ENCODE data around the gene FYB2.

FYB2 gene

DNA sequence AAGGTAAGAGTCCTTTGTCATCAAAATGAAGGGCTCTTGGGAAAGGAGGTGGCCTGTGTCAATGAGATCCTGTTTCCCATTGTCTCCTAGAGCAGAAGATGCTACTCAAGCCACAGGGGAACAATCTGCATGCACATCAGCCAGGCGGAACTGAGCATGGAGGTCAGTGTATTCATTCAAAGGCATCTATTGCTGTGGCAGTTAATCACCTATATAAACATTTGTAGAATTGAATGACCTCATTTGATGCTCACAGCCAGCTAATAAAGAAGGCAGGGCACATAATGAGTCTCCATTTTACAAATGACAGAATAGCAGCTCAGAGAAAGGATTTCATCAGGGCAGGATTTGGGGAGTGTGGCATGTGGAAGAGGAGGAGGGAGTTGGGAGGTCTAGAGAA is 5.7 kb upstream of the FYB2 start:
- TF ChIP-seq, protein P1, sequence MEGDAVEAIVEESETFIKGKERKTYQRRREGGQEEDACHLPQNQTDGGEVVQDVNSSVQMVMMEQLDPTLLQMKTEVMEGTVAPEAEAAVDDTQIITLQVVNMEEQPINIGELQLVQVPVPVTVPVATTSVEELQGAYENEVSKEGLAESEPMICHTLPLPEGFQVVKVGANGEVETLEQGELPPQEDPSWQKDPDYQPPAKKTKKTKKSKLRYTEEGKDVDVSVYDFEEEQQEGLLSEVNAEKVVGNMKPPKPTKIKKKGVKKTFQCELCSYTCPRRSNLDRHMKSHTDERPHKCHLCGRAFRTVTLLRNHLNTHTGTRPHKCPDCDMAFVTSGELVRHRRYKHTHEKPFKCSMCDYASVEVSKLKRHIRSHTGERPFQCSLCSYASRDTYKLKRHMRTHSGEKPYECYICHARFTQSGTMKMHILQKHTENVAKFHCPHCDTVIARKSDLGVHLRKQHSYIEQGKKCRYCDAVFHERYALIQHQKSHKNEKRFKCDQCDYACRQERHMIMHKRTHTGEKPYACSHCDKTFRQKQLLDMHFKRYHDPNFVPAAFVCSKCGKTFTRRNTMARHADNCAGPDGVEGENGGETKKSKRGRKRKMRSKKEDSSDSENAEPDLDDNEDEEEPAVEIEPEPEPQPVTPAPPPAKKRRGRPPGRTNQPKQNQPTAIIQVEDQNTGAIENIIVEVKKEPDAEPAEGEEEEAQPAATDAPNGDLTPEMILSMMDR (IDR thresholded peaks at IDR 0.05; ENCODE audit: low read depth, low read length), result no peak
- no peak overlapping the region for H3K4me3 ChIP-seq (ENCODE audit: low read depth, low read length)

DNA sequence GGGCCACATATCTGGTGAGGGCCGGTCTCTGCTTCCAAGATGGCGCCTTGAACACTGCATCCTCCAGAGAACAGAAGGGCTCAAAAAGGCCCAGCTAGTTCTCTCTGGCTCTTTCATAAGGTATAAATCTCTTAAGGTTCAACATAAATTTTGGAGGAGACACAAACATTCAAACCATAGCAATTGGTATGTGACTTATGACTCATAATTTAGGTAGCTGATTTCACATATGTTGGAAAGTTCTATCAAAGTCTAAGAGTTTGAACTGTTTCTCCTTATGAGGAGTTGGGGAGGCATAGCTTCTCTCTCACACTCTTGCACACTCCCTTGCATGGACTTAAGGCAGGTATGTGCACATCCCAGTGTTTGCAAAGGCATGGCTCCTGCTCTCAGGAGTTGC is 5.1 kb upstream of the FYB2 start:
- H3K4me3 ChIP-seq (ENCODE audit: low read depth, low read length), result no peak overlapping the region

DNA sequence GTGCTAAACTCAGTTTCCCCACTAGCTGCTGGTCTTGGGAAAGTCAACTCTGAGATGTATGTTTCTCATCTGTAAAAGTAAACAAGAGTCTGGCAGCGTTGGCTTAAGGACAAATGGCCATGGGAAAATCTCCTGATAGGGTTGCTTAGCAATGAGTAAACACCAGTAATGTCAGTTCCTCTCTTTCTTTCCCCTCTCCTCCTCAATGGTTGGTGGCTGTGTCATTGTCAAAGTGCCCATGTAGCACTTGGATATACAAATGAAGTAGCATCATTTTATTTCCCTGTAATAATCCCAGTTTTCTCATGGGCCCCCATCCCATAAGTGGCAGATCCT is 2.2 kb upstream of the FYB2 start:
- TF ChIP-seq, protein P1 (IDR thresholded peaks at IDR 0.05; ENCODE audit: low read depth, low read length), result no peak
- no peak overlapping the region for H3K4me3 ChIP-seq (ENCODE audit: low read depth, low read length)

More for the DNA sequence above, 5.1 kb upstream of the FYB2 start:
- TF ChIP-seq, protein P1 (IDR thresholded peaks at IDR 0.05; ENCODE audit: low read depth, low read length), result no peak

DNA sequence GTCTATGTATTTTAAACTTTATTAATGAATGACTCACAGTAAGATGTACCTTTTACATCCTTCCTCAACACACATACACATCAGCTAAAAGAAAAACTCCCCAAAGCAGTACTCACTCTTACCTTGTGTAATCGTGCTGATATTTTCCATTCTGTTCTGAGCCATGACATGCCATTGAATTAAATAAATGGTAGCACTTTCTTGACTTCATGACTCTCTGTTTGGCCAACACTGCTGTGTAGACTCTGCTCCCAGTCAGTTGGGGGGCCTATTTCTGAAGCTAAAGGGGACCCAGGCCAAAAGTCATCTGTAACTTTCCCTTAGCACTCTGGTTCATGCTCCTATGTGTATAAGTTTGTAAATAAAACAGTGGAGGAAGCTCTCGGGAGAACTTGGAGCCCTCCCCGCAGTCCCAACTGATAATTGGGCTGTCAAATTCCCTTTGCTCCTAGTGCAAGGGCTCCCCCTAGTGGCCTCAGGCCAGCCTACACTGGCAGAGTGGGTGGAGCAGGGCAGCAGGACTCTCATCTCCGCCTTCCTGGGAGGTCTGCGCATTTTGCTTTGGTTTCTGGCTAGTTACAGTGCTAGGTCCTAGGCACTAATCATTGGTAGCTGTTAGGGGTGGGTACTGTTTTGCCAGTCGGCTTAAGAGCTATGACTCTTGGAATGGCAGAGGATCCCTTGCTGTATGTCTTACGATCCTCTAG is 1.7 kb upstream of the FYB2 start:
- TF ChIP-seq, protein P1 (IDR thresholded peaks at IDR 0.05; ENCODE audit: low read depth, low read length), result peak; percentile 99
- H3K4me3 ChIP-seq (ENCODE audit: low read depth, low read length), result no peak overlapping the region

DNA sequence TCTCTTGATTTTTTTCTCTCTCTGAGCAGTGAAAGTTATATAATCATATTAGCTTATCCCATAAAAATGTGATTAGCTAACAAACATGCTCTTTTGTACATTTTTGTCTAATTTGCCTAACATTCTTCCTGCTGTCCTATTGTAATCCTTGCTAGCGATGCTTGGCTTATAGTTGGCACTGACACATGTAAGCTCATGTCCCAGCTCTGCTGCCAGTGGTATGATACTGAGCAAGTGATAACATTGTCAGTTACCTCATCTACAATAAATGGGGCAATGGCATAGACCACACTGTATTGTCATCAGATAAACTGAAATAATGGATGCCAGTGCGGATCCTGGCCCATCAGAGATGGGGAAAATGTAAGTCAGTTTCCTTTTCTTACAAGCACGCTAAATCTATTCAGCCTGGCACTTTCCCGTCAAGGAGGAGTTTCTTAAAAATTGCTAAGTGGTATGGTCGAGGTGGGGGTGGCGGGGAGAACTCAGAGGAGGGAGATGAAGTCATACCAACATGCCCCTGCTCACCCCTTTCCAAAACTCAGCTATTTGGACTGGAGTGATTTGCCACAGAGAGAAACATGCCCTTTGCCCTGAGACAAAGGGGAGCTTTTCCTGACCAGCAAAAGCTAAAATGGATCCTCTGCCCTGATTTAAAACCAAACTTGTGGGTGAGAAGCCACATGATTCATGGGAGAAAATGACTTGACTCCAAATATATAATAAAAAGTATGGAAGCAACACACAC is 1.3 kb downstream of the FYB2 start:
- TF ChIP-seq, protein P1 (IDR thresholded peaks at IDR 0.05; ENCODE audit: low read depth, low read length), result no peak
- no peak overlapping the region for H3K4me3 ChIP-seq (ENCODE audit: low read depth, low read length)

DNA sequence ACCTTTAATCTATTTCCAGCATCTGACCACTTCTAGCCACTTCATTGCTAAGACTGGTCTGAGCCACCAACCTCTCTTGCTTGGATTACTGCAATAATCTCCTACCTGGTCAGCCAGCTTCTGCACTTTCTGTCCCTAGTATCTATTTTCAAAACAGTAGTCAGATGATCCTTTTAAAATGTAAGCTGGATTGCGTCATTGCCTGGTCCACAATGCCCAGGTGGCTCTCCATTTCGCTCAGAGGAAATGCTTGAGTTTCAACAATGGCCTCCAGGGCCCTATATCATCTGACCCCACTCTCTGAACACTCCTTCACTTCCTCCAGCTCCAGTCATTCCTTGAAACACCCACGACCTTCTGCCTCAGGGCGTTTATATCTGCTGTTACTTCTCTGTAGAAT is 2.3 kb downstream of the FYB2 start:
- H3K4me3 ChIP-seq (ENCODE audit: low read depth, low read length), result no peak overlapping the region
- TF ChIP-seq, protein P1 (IDR thresholded peaks at IDR 0.05; ENCODE audit: low read depth, low read length), result no peak

DNA sequence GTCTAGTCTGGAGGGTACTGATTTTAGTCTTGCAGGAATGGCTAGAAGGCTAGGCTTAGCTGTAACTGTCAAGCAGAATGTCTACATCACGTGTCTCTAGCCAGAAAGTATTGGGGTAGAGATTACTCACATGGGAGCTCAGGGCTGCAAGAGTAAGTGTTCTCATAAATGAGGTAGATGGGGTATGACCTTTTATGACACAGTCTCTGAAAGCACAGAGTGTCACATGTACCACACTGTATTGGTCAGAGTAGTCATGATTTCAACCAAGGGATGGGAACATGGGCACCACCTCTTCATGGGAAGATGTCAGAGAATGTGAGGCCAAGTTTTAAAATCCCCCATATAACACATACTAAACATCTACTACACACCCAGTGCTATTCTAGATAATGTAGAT is 2.9 kb downstream of the FYB2 start:
- TF ChIP-seq, protein P1 (IDR thresholded peaks at IDR 0.05; ENCODE audit: low read depth, low read length), result no peak
- H3K4me3 ChIP-seq (ENCODE audit: low read depth, low read length), result no peak overlapping the region
